Cortex of kidney (tissue), 1 donor: ENCODE results near the gene SHROOM2.

ENCODE experiments used
- DNase-seq: peaks from one replicate; lab custom pipeline; 2025; lab: John Stamatoyannopoulos, UW

SHROOM2 gene

GRCh38 chrX:9942086-9942485, 155.9 kb downstream of the SHROOM2 start:
- DNase-seq: no peak

GRCh38 chrX:9943420-9943819, 157.2 kb downstream of the SHROOM2 start:
- DNase-seq: no peak

- DNase-seq: no peak
Measured at GRCh38 chrX:9947131-9947794, 161.0 kb downstream of the SHROOM2 start.

GRCh38 chrX:9948406-9948805, 162.2 kb downstream of the SHROOM2 start:
- no peak for DNase-seq

- no peak for DNase-seq
Measured at GRCh38 chrX:9952300-9952699, 166.1 kb downstream of the SHROOM2 start.

GRCh38 chrX:9953396-9953795, 167.2 kb downstream of the SHROOM2 start:
- DNase-seq: no peak

- no peak for DNase-seq
Measured at GRCh38 chrX:9955506-9955905, 169.3 kb downstream of the SHROOM2 start.

GRCh38 chrX:9957743-9958142, 171.5 kb downstream of the SHROOM2 start:
- DNase-seq: no peak

- no peak for DNase-seq
Measured at GRCh38 chrX:9958183-9958582, 172.0 kb downstream of the SHROOM2 start.

GRCh38 chrX:9961750-9962149, 175.5 kb downstream of the SHROOM2 start:
- DNase-seq: no peak

- DNase-seq: no peak
Measured at GRCh38 chrX:9966775-9967408, 180.7 kb downstream of the SHROOM2 start, which contains the start of gene CLDN34. Gene CLDN34, plus strand, starts transcription at chrX:9967358. Its CDS starts 0 bp downstream, at chrX:9967358.

- no peak for DNase-seq
Measured at GRCh38 chrX:9977635-9978034, 191.4 kb downstream of the SHROOM2 start.

GRCh38 chrX:9980401-9980800, 194.2 kb downstream of the SHROOM2 start:
- DNase-seq: no peak

- no peak for DNase-seq
Measured at GRCh38 chrX:9980927-9981326, 194.7 kb downstream of the SHROOM2 start.

GRCh38 chrX:9983441-9983840, 197.2 kb downstream of the SHROOM2 start:
- no peak for DNase-seq

- no peak for DNase-seq
Measured at GRCh38 chrX:9983846-9984245, 197.6 kb downstream of the SHROOM2 start.

- DNase-seq: no peak
Measured at GRCh38 chrX:9988762-9989161, 202.5 kb downstream of the SHROOM2 start.

- DNase-seq: no peak
Measured at GRCh38 chrX:9992061-9992460, 205.8 kb downstream of the SHROOM2 start.

GRCh38 chrX:9992724-9993123, 206.5 kb downstream of the SHROOM2 start:
- no peak for DNase-seq

- DNase-seq: no peak
Measured at GRCh38 chrX:9995855-9996339, 209.7 kb downstream of the SHROOM2 start.

GRCh38 chrX:9997041-9997440, 210.8 kb downstream of the SHROOM2 start:
- DNase-seq: no peak

- DNase-seq: no peak
Measured at GRCh38 chrX:9997524-9997923, 211.3 kb downstream of the SHROOM2 start.
